ENCODE results near the gene PRLR.

Gene PRLR

GRCh38 chr5:35230038-35230611, at the start of gene PRLR:
TSS of gene PRLR (minus strand) at chr5:35230487. CDS start at chr5:35089620, 140,867 bp downstream.
- Histone ChIP-seq H3K27me3 (ENCODE audit: control insufficient read depth, insufficient read depth, low read length) (peaks cover 4% of the 10 kb centered on the region), H3K9ac (ENCODE audit: low read length) (no peak within 1 kb of the TSS), H3K27ac (ENCODE audit: low read depth, low read length) (no peak within 1 kb of the TSS), H3K4me1 (ENCODE audit: control insufficient read depth, insufficient read depth, low read length) (peaks cover 3% of the 10 kb centered on the region), H3K36me3 (ENCODE audit: control insufficient read depth, insufficient read depth, low read length) (no peaks in the 10 kb centered on the region), H3K4me3 (ENCODE audit: low read length) (peak within 1 kb of the TSS; percentile 66)

GRCh38 chr5:35274839-35275509, 44.7 kb upstream of the PRLR start:
- H3K27me3 ChIP-seq (ENCODE audit: control insufficient read depth, insufficient read depth, low read length), result no peaks in the 10 kb centered on the region
- H3K4me1 ChIP-seq (ENCODE audit: control insufficient read depth, insufficient read depth, low read length), result no peaks in the 10 kb centered on the region
- H3K36me3 ChIP-seq (ENCODE audit: control insufficient read depth, insufficient read depth, low read length), result no peaks in the 10 kb centered on the region
- no peak overlapping the region for H3K27ac ChIP-seq (ENCODE audit: low read depth, low read length)
- no peak overlapping the region for H3K9ac ChIP-seq (ENCODE audit: low read length)
- no peak overlapping the region for H3K4me3 ChIP-seq (ENCODE audit: low read length)

GRCh38 chr5:35269006-35269405, 38.7 kb upstream of the PRLR start:
- no peak overlapping the region for H3K4me3 ChIP-seq (ENCODE audit: low read length)
- H3K27ac ChIP-seq (ENCODE audit: low read depth, low read length), result no peak overlapping the region
- H3K36me3 ChIP-seq (ENCODE audit: control insufficient read depth, insufficient read depth, low read length), result no peaks in the 10 kb centered on the region
- H3K4me1 ChIP-seq (ENCODE audit: control insufficient read depth, insufficient read depth, low read length), result no peaks in the 10 kb centered on the region
- no peak overlapping the region for H3K9ac ChIP-seq (ENCODE audit: low read length)
- H3K27me3 ChIP-seq (ENCODE audit: control insufficient read depth, insufficient read depth, low read length), result no peaks in the 10 kb centered on the region

GRCh38 chr5:35266276-35266675, 36.0 kb upstream of the PRLR start:
- Histone ChIP-seq H3K4me3 (ENCODE audit: low read length) (no peak overlapping the region), H3K9ac (ENCODE audit: low read length) (no peak overlapping the region), H3K4me1 (ENCODE audit: control insufficient read depth, insufficient read depth, low read length) (no peaks in the 10 kb centered on the region), H3K27me3 (ENCODE audit: control insufficient read depth, insufficient read depth, low read length) (no peaks in the 10 kb centered on the region), H3K36me3 (ENCODE audit: control insufficient read depth, insufficient read depth, low read length) (no peaks in the 10 kb centered on the region), H3K27ac (ENCODE audit: low read depth, low read length) (no peak overlapping the region)

GRCh38 chr5:35264509-35264908, 34.2 kb upstream of the PRLR start:
- Histone ChIP-seq H3K4me3 (ENCODE audit: low read length) (no peak overlapping the region), H3K9ac (ENCODE audit: low read length) (no peak overlapping the region), H3K27ac (ENCODE audit: low read depth, low read length) (no peak overlapping the region), H3K27me3 (ENCODE audit: control insufficient read depth, insufficient read depth, low read length) (no peaks in the 10 kb centered on the region), H3K4me1 (ENCODE audit: control insufficient read depth, insufficient read depth, low read length) (no peaks in the 10 kb centered on the region), H3K36me3 (ENCODE audit: control insufficient read depth, insufficient read depth, low read length) (no peaks in the 10 kb centered on the region)

GRCh38 chr5:35263266-35263877, 33.1 kb upstream of the PRLR start:
- H3K4me3 ChIP-seq (ENCODE audit: low read length), result no peak overlapping the region
- H3K9ac ChIP-seq (ENCODE audit: low read length), result no peak overlapping the region
- H3K4me1 ChIP-seq (ENCODE audit: control insufficient read depth, insufficient read depth, low read length), result no peaks in the 10 kb centered on the region
- no peak overlapping the region for H3K27ac ChIP-seq (ENCODE audit: low read depth, low read length)
- H3K27me3 ChIP-seq (ENCODE audit: control insufficient read depth, insufficient read depth, low read length), result no peaks in the 10 kb centered on the region
- H3K36me3 ChIP-seq (ENCODE audit: control insufficient read depth, insufficient read depth, low read length), result no peaks in the 10 kb centered on the region

- H3K27ac ChIP-seq (ENCODE audit: low read depth, low read length), result no peak overlapping the region
- H3K36me3 ChIP-seq (ENCODE audit: control insufficient read depth, insufficient read depth, low read length), result no peaks in the 10 kb centered on the region
- H3K4me1 ChIP-seq (ENCODE audit: control insufficient read depth, insufficient read depth, low read length), result no peaks in the 10 kb centered on the region
- no peak overlapping the region for H3K9ac ChIP-seq (ENCODE audit: low read length)
- no peak overlapping the region for H3K4me3 ChIP-seq (ENCODE audit: low read length)
- no peaks in the 10 kb centered on the region for H3K27me3 ChIP-seq (ENCODE audit: control insufficient read depth, insufficient read depth, low read length)
These were observed 23.3 kb upstream of the PRLR start for GRCh38 chr5:35253582-35253981.

- Histone ChIP-seq H3K4me3 (ENCODE audit: low read length) (no peak overlapping the region), H3K36me3 (ENCODE audit: control insufficient read depth, insufficient read depth, low read length) (no peaks in the 10 kb centered on the region), H3K27ac (ENCODE audit: low read depth, low read length) (no peak overlapping the region), H3K9ac (ENCODE audit: low read length) (no peak overlapping the region), H3K27me3 (ENCODE audit: control insufficient read depth, insufficient read depth, low read length) (no peaks in the 10 kb centered on the region), H3K4me1 (ENCODE audit: control insufficient read depth, insufficient read depth, low read length) (no peaks in the 10 kb centered on the region)
These were observed 22.7 kb upstream of the PRLR start for GRCh38 chr5:35252963-35253362.

- Histone ChIP-seq H3K9ac (ENCODE audit: low read length) (no peak overlapping the region), H3K4me3 (ENCODE audit: low read length) (no peak overlapping the region), H3K36me3 (ENCODE audit: control insufficient read depth, insufficient read depth, low read length) (no peaks in the 10 kb centered on the region), H3K4me1 (ENCODE audit: control insufficient read depth, insufficient read depth, low read length) (peaks cover 3% of the 10 kb centered on the region), H3K27me3 (ENCODE audit: control insufficient read depth, insufficient read depth, low read length) (no peaks in the 10 kb centered on the region), H3K27ac (ENCODE audit: low read depth, low read length) (no peak overlapping the region)
These were observed 18.8 kb upstream of the PRLR start for GRCh38 chr5:35248843-35249780.

- H3K4me3 ChIP-seq (ENCODE audit: low read length), result no peak overlapping the region
- H3K9ac ChIP-seq (ENCODE audit: low read length), result no peak overlapping the region
- H3K4me1 ChIP-seq (ENCODE audit: control insufficient read depth, insufficient read depth, low read length), result peaks cover 3% of the 10 kb centered on the region
- no peaks in the 10 kb centered on the region for H3K27me3 ChIP-seq (ENCODE audit: control insufficient read depth, insufficient read depth, low read length)
- no peaks in the 10 kb centered on the region for H3K36me3 ChIP-seq (ENCODE audit: control insufficient read depth, insufficient read depth, low read length)
- no peak overlapping the region for H3K27ac ChIP-seq (ENCODE audit: low read depth, low read length)
These were observed 17.4 kb upstream of the PRLR start for GRCh38 chr5:35247648-35248034.

- peaks cover 3% of the 10 kb centered on the region for H3K4me1 ChIP-seq (ENCODE audit: control insufficient read depth, insufficient read depth, low read length)
- no peaks in the 10 kb centered on the region for H3K27me3 ChIP-seq (ENCODE audit: control insufficient read depth, insufficient read depth, low read length)
- no peak overlapping the region for H3K9ac ChIP-seq (ENCODE audit: low read length)
- H3K4me3 ChIP-seq (ENCODE audit: low read length), result no peak overlapping the region
- H3K36me3 ChIP-seq (ENCODE audit: control insufficient read depth, insufficient read depth, low read length), result no peaks in the 10 kb centered on the region
- no peak overlapping the region for H3K27ac ChIP-seq (ENCODE audit: low read depth, low read length)
These were observed 16.8 kb upstream of the PRLR start for GRCh38 chr5:35246900-35247647.

GRCh38 chr5:35246411-35246810, 16.1 kb upstream of the PRLR start:
- H3K4me1 ChIP-seq (ENCODE audit: control insufficient read depth, insufficient read depth, low read length), result peaks cover 3% of the 10 kb centered on the region
- H3K36me3 ChIP-seq (ENCODE audit: control insufficient read depth, insufficient read depth, low read length), result no peaks in the 10 kb centered on the region
- no peak overlapping the region for H3K9ac ChIP-seq (ENCODE audit: low read length)
- H3K27me3 ChIP-seq (ENCODE audit: control insufficient read depth, insufficient read depth, low read length), result no peaks in the 10 kb centered on the region
- no peak overlapping the region for H3K27ac ChIP-seq (ENCODE audit: low read depth, low read length)
- no peak overlapping the region for H3K4me3 ChIP-seq (ENCODE audit: low read length)

Data from rectal smooth muscle tissue (tissue), 1 donor.